ENCODE data around the gene TMEM247. TPM values are rescaled to one million over a fixed set of nuclear protein-coding genes. Genes with fewer than 3 reads are reported as not detected.

TMEM247 gene
- total RNA-seq, 2 donors from 2014 or later, result not detected

- ATAC-seq (no peak), DNase-seq (no peak)
- intact Hi-C loops (cut with DNase I), result loop anchor here in 1 of 2 donors (5.0 kb wide), 1 partner anchor 126 kb away; no protein-coding TSS in a partner anchor
Measured at GRCh38 chr2:46481198-46482193, 2.1 kb downstream of the TMEM247 start.

GRCh38 chr2:46482490-46482889 is 3.1 kb downstream of the TMEM247 start:
- ATAC-seq, result no peak
- DNase-seq, result no peak
- intact Hi-C loops (cut with DNase I), result loop anchor here in 1 of 2 donors (5.0 kb wide), 1 partner anchor 125 kb away; no protein-coding TSS in a partner anchor

GRCh38 chr2:46485002-46485401 is 5.6 kb downstream of the TMEM247 start:
- ATAC-seq (no peak), DNase-seq (no peak)
- intact Hi-C loops (cut with DNase I), result no loop called here

GRCh38 chr2:46486436-46486835 is 7.1 kb downstream of the TMEM247 start:
- ATAC-seq, result no peak
- intact Hi-C loops (cut with DNase I), result no loop called here
- DNase-seq, result no peak

GRCh38 chr2:46487667-46488335 is 8.4 kb downstream of the TMEM247 start:
- intact Hi-C loops (cut with DNase I), result no loop called here
- ATAC-seq (peak; percentile 78 to 94), DNase-seq (peak; percentile 88)

GRCh38 chr2:46488389-46488788 is 9.0 kb downstream of the TMEM247 start:
- ATAC-seq, result no peak
- intact Hi-C loops (cut with DNase I), result no loop called here
- no peak for DNase-seq

GRCh38 chr2:46489423-46490174 is 10.2 kb downstream of the TMEM247 start:
- intact Hi-C loops (cut with DNase I), result no loop called here
- DNase-seq (no peak), ATAC-seq (no peak)

GRCh38 chr2:46490521-46491141 is 11.3 kb downstream of the TMEM247 start:
- intact Hi-C loops (cut with DNase I), result no loop called here
- DNase-seq (peak; percentile 73), ATAC-seq (peak; percentile 63 to 90)

GRCh38 chr2:46492301-46492700 is 12.9 kb downstream of the TMEM247 start:
- ATAC-seq (no peak), DNase-seq (no peak)
- intact Hi-C loops (cut with DNase I), result no loop called here

GRCh38 chr2:46493241-46493970 is 14.0 kb downstream of the TMEM247 start:
- ATAC-seq (peak in 1 of 2 donors; percentile 57), DNase-seq (no peak)
- intact Hi-C loops (cut with DNase I), result no loop called here

- DNase-seq (no peak), ATAC-seq (no peak)
- intact Hi-C loops (cut with DNase I), result no loop called here
Measured at GRCh38 chr2:46493971-46494250, 14.5 kb downstream of the TMEM247 start.

GRCh38 chr2:46494596-46494995 is 15.2 kb downstream of the TMEM247 start:
- DNase-seq, result no peak
- intact Hi-C loops (cut with DNase I), result no loop called here
- ATAC-seq, result no peak

GRCh38 chr2:46495231-46496030 is 16.1 kb downstream of the TMEM247 start:
- no peak for DNase-seq
- intact Hi-C loops (cut with DNase I), result no loop called here
- no peak for ATAC-seq

GRCh38 chr2:46497766-46498165 is 18.4 kb downstream of the TMEM247 start:
- no peak for DNase-seq
- intact Hi-C loops (cut with DNase I), result no loop called here
- ATAC-seq, result no peak

GRCh38 chr2:46498681-46499080 is 19.3 kb downstream of the TMEM247 start:
- DNase-seq (no peak), ATAC-seq (no peak)
- intact Hi-C loops (cut with DNase I), result no loop called here

GRCh38 chr2:46499392-46499785 is 20.0 kb downstream of the TMEM247 start:
- no peak for DNase-seq
- intact Hi-C loops (cut with DNase I), result no loop called here
- ATAC-seq, result peak in 1 of 2 donors; percentile 3

- intact Hi-C loops (cut with DNase I), result no loop called here
- DNase-seq, result no peak
- ATAC-seq, result no peak
Measured at GRCh38 chr2:46500801-46501200, 21.4 kb downstream of the TMEM247 start.
